HG03064 (cell line): ENCODE results near the gene PICK1.
A peak's percentile ranks its signal among the peaks of the same experiment; 100 is the strongest.

Source experiments
- ATAC-seq: cut with Tn5 transposase; IDR thresholded peaks from one replicate; pipeline ENCODE4 v1.9.1; 2021; ENCODE audit warnings: low read depth; ENCODE audit not compliant: unreplicated experiment

The PICK1 gene

GRCh38 chr22:38046070-38046748, 11.0 kb upstream of the PICK1 start:
- no peak for ATAC-seq

GRCh38 chr22:38049812-38050619, 7.2 kb upstream of the PICK1 start:
- no peak for ATAC-seq

DNA sequence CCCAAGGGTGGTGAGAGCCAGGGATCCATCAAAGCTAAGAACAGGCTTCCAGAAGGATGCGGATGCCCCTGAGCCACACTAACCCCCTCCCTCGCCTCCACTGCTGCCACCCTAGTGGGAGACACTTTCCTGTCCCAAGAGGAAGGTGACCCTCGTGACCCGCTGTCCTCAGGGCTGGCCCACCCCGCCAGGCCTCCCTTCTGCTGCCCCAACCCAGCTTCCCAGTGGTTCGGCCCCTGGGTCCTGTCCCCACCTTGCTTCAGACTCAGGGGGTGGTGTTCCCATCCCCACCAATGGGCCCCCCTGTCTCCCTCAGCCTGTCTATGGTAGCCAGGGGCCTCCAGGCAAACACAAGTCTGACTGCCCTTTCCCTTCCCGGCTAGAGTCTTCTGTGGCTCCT, 6.5 kb upstream of the PICK1 start:
- ATAC-seq = no peak

DNA sequence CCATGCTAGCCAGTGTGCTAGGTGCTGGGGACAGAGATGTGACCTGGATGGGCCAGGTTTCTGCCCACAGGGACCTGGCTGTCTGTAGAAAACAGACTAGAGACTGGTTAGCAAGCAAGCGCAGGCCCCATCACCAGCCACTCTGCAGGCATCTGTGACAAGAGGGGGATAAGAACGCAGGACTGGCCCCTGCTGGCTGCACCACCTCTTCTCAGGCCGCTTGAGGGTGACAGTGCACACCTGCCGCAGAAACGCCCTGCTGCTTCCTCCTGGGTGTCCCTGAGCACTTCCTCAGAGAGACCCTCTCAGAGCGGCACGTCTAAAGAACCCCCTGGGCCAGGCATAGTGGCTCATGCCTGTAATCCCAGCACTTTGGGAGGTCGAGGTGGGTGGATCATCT, 5.9 kb upstream of the PICK1 start:
- ATAC-seq = no peak

GRCh38 chr22:38051900-38052862, 5.0 kb upstream of the PICK1 start:
- ATAC-seq = peak; percentile 63

DNA sequence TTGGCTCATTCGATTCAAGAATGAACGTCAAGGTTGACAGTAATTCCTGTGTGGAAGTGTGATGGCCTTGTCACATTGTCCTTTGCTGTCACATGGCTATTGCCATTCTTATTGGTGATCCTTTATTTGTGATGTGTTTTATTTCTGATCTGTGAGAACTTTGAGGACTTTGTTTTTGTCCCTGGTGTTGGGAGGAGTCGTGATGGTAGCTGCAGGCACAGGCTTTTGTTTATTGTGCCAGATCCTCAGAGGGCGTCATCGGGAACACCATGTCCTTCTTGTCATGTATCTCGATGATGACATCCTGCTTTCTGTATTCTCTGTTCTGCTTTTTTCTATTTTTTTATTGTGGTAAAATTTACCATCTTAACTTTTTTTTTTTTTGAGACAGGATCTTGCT, 5.6 kb downstream of the PICK1 start:
- no peak for ATAC-seq

DNA sequence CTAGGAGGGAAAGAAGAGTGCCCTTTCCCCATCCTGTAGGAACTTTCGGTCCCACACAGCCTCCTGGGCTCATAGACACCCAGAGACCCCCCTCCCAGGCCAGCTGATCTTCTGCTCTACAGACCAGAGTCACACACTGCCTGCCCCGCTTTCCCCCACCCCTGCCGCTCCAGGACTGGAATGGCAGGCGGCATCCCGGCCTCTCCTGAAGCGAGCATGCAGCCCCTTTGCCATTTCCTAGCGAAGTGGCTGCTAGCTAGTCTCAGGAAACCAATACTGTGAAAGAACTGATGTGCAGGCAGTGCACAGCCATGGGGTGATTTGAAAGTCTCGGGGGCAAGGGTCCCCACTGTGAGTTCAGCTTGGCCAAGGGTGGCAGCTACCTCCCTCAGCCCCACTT, 8.3 kb downstream of the PICK1 start:
- ATAC-seq = no peak

- ATAC-seq = no peak
Measured at GRCh38 chr22:38066381-38067027, 9.3 kb downstream of the PICK1 start.

DNA sequence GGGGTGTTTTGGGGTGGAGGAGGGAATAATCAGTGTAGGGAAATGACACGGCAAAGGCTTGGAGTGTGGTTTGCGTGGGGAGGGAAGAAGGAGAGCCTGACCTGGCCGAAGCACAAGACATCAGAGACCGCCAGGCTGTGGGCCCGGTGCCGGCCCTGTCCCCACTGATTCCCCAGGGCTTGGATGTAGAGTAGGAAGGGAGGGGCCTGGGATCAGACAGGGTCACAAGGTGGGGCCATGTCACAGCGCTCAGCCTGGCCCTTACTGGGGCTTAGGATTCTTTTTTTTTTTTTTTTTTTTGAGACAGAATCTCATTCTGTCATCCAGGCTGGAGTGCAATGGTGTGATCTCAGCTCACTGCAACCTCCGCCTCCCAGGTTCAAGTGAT, 9.8 kb downstream of the PICK1 start:
- ATAC-seq = no peak

DNA sequence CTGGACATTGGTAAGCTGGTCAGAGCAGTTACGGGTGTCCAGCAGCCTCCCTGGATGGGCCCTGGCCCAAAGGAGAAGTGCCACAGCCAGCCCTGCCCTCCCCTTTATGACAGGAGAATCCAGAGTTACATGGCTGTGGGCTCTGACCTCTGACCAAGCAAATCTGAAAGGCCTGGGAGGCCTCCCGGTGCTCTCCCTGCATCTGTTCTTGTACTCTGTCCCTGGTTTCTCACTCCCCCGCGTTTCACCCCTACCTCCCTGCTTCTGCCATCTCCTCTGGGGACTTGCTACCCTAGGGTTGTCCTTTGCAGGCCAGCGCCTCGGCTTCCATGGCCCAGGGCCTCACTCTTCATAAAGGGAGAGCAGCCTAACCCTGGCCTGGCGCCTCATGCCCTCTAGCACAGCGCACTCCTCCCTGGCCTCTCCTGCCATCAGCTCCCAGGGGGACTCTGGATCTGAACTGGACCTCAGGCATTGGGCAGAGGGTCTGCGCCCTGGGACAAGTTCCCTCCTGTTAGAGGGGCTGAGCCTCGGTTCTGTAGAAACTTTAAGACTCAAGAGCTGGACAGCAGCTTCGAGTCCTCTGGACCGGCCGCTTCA, 10.7 kb downstream of the PICK1 start:
- no peak for ATAC-seq

DNA sequence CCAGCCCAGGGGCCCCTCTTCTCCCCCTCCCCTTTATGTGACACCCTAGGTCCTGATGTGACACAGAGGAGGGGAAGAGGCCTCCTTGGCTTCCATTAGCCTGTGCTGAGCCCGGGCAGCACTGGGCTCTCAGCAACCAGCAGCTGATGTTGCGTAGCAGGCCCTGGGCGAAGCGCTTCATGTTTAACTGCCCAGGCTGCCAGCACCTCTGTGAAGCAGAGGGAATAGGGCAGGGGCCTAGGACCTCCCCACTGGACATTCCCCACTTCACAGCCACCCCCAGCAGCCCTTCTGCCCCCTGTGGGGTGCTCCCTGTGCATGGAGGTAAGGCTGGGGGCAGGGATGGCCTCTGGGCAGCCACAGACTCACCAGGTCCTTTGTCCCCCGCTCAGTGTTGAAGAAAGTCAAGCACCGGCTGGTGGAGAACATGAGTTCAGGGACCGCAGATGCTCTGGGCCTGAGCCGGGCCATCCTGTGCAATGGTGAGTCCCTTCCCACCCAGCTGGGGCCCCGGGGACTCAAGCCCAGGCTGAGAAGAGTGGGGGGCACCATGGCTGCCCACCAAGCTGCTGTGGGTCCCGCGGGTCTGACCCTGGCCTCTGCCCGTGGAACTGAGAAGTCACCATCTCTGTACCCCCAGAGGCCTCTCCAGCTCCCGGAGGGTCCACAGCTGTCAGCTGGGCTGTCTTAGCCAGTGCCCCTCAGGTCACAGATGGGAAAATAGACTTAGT, 11.6 kb downstream of the PICK1 start:
- ATAC-seq = no peak

GRCh38 chr22:38069372-38070249, 12.4 kb downstream of the PICK1 start:
- no peak for ATAC-seq

DNA sequence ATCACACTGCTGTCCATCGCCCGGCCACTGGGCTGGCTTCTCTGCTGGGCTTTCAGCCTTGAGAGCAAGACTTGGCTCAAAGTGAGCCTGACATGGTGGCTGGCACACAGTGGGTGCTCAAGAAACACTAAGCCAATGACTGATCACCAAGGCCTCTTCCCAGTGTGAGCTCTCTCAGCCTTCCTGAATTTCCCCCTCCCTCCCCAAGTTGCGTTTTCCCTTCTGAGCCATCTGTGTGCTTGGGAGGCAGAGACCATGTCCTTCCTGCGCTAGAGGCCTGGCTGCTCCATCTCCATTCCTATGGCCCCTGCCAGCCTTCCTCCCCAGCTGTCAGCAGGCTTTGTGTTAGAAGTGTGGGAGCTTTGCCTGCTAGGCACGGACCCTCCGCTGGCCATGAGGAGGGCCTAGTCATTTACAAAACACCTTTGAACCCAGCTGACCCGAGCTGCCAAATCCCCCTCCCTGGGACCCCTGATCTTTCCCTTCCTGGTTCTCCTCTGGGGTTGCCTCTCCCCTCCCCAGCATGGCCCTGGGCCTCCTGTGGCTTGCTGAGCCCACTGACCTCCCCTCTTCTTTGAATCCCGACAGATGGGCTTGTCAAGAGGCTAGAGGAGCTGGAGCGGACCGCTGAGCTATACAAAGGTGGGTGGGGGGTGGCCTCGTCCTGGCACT, 13.2 kb downstream of the PICK1 start:
- no peak for ATAC-seq

DNA sequence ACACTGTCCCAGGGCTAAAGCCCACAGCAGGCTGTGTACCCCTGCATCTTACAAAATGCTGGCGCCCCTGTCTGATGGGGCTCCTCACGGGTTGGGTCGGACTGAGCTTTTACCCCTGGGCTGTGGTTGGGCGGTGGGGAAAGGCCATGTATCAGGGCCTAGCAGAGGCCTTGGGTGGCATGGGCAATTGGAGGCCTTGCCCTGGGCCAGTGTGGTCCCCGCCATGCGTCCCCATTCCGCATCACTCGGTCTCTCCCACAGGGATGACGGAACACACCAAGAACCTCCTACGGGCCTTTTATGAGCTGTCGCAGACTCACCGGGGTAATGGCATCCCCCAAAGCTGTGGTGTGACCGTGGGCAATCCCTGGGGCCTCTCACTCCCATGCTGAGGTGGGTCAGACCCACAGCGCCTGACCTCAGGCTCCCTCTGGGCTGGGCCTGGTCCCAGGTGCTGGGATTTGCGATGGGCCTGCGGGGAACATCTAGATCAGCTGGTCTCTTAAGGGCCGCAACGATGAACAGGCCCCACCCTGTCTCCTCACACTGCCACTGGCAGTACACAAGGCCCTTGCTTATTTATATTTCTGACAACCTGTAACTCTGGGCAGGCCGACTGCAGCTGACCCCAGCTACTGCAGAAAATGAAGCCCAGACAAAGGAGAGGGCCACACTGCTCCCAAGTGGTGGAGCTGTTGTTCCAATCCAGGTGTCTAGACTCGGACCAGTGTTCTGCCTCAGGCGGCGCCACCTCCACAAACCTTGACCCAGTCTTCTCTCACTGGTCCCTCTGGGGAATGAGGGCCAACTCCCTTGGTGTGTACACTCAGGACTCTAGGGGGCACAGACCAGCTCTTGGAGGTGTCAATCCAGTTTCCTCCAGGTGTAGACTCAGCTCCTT, 14.5 kb downstream of the PICK1 start:
- no peak for ATAC-seq

DNA sequence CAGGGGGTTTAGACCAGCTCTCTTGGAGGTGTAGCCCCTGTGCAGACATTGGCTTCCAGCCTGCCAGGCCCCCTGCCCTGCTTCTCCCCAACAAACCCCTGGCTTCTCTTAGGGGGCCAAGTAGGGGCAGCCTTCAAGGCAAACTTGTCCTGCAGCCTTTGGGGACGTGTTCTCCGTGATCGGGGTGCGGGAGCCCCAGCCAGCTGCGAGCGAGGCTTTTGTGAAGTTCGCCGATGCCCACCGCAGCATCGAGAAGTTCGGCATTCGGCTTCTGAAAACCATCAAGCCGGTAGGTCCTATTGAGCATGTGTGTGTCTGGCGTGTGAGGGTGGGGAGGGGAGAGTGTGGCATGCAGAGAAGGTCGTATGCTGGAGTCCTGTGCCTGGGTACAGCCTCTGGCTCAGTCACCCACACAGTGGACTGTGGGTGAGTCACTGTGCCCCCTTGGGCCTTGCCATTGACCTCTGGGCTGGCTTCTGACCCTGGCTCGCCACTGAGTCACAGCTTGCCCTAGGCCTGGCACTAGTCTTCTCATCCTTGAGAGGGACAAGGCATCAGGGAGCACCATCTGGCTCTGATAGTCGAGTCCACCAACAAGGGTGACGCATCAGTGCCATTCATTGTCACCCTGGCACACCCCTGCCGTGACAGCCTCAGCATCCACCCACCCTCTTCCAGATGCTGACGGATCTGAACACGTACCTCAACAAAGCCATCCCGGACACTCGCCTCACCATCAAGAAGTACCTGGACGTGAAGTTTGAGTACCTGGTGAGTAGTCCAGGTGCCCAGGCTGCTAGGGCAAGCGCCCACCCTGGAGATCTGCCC, 15.3 kb downstream of the PICK1 start:
- no peak for ATAC-seq
